SK-N-DZ (cell line): ENCODE results near the gene ELAVL4.

ENCODE experiments used
- DNase-seq: peaks from one replicate; pipeline ENCODE4 v3.0.0-alpha.2; 2015; ENCODE audit warnings: low spot score

The ELAVL4 gene

GRCh38 chr1:50177994-50178393 lies 69.3 kb downstream of the ELAVL4 start:
- no peak for DNase-seq

- DNase-seq = no peak
These were observed 70.9 kb downstream of the ELAVL4 start for GRCh38 chr1:50179639-50180038.

GRCh38 chr1:50180367-50180766 lies 71.6 kb downstream of the ELAVL4 start:
- no peak for DNase-seq

- no peak for DNase-seq
These were observed 72.4 kb downstream of the ELAVL4 start for GRCh38 chr1:50181027-50181663.

GRCh38 chr1:50183378-50184133 lies 74.8 kb downstream of the ELAVL4 start:
- DNase-seq = peak; percentile 74

GRCh38 chr1:50189369-50189768 lies 80.6 kb downstream of the ELAVL4 start:
- no peak for DNase-seq

- no peak for DNase-seq
These were observed 84.3 kb downstream of the ELAVL4 start for GRCh38 chr1:50193002-50193401.

GRCh38 chr1:50195205-50195604 lies 86.5 kb downstream of the ELAVL4 start:
- no peak for DNase-seq

GRCh38 chr1:50196081-50196480 lies 87.4 kb downstream of the ELAVL4 start:
- no peak for DNase-seq

GRCh38 chr1:50197216-50197615 lies 88.5 kb downstream of the ELAVL4 start:
- no peak for DNase-seq

GRCh38 chr1:50208315-50208714 lies 99.6 kb downstream of the ELAVL4 start:
- DNase-seq = no peak

GRCh38 chr1:50208756-50209155 lies 100.0 kb downstream of the ELAVL4 start:
- DNase-seq = no peak

- no peak for DNase-seq
These were observed 101.0 kb downstream of the ELAVL4 start for GRCh38 chr1:50209749-50210148.

GRCh38 chr1:50213505-50213904 lies 104.8 kb downstream of the ELAVL4 start:
- DNase-seq = no peak

GRCh38 chr1:50214717-50215116 lies 106.0 kb downstream of the ELAVL4 start:
- DNase-seq = no peak

- no peak for DNase-seq
These were observed 109.8 kb downstream of the ELAVL4 start for GRCh38 chr1:50218344-50219120.

GRCh38 chr1:50228871-50229384 lies 120.2 kb downstream of the ELAVL4 start:
- DNase-seq = no peak

GRCh38 chr1:50231209-50231608 lies 122.5 kb downstream of the ELAVL4 start:
- peak; percentile 50 for DNase-seq

- no peak for DNase-seq
These were observed 123.6 kb downstream of the ELAVL4 start for GRCh38 chr1:50232336-50232735.

- no peak for DNase-seq
These were observed 127.9 kb downstream of the ELAVL4 start for GRCh38 chr1:50236656-50237055.

GRCh38 chr1:50237056-50237455 lies 128.3 kb downstream of the ELAVL4 start:
- no peak for DNase-seq

GRCh38 chr1:50243939-50244338 lies 135.2 kb downstream of the ELAVL4 start:
- no peak for DNase-seq
